NCI-H774 (cell line): ENCODE measurements around the gene STRBP.

Experiments
- DNase-seq: peaks from one replicate; lab custom pipeline; 2025; lab: John Stamatoyannopoulos, UW

STRBP gene

GRCh38 chr9:123128591-123128990 lies 139.8 kb downstream of the STRBP start:
- no peak for DNase-seq

DNA sequence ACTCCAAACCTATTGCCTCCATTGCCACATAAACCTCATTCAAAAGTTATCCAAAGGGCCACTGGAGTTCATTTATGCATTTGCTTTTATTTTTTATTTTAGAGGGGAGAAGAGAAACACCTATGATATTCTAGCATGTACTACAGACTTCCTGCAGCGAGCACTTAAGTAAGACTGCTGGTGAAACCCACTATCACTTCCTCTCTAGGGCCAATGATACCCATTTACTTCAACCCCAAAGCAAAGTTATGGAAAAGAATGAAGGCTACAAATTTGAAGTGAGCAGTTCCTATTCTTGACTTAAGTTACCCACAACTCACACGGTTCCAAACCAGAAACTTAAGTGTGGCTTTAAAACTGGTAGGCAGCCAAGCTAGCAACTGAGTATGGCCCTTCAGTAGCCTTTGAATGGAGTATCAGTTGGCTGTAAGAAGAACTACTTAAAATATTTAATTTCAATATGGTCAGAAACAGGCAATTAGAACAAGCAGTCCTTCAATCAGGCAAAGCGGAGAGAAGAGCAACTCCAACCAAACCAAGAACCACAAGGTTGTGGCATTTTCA lies 140.8 kb downstream of the STRBP start:
- DNase-seq: no peak

DNA sequence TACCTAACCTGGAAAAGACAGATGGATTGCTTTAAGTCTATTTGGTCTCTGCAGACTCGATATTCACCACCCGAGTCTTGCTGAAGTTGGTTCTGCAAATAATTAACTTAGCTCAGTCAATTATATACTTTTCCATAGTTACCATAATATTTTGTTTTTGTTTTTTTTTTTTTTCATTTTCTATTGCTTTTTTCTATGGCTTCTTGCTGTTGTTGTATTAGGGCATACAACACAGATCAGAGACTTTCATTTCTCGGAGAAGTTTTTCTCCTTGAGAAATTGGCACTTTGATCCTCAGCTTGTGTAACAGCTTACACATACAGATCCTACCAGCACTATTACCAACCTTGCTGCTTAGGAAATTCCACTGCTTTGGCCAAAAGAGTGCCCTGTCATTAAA lies 146.9 kb downstream of the STRBP start:
- no peak for DNase-seq

DNA sequence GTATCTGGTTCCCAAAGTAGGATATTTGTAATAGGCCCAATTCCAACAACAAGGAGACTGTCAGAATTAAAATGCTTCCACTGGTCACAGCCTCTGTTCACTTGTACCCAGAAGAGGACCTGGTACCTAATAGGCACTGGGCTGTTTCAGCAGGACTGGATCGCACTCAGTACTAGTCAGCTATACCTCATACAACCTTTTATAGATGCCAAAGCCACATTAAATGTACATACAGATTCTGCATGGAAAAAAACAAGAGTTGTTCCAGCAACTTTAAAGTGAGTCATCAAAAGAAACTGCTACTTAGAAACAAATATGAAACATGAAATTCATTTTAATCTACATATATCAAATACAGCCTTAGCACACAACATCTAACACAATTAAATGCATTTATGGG lies 147.4 kb downstream of the STRBP start:
- DNase-seq: no peak

GRCh38 chr9:123120131-123120530 lies 148.3 kb downstream of the STRBP start:
- DNase-seq: no peak

DNA sequence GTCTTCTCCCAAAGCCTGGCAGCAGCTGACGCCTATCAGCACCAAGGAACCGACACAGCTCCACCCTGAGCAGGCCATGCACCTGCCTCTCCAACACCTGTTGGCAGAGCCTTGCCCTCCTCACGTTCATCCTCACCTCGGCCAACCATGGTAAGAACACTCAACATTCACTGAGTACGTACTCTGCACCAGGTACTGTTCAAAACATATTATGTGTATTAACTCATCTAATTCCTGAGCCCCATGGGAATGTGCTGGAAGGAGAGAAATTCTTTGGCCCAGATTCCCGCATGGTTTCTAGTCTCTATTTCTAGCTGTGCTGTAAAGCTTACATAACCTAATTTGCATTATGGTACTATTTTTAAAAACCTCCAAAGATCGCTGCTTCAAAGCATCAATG lies 148.8 kb downstream of the STRBP start:
- no peak for DNase-seq

DNA sequence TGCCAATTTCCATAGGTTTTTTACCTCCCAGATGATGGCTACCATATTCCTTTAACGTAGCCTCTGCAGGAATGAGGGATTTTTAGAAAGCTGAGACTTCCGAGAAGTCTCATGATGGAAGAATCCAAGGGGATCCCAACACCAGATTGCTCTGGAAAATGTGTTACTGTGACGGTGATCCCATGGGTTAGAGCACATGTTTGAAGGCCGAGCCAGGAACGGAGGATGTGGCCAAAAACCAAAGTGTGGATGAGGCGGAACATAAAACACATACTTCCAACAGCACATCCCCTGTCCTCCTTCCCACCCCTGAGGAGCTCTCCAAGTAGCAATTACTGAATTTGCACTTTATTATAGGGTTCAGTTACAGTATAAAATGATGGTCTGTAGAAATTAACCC lies 152.3 kb downstream of the STRBP start:
- DNase-seq: no peak

DNA sequence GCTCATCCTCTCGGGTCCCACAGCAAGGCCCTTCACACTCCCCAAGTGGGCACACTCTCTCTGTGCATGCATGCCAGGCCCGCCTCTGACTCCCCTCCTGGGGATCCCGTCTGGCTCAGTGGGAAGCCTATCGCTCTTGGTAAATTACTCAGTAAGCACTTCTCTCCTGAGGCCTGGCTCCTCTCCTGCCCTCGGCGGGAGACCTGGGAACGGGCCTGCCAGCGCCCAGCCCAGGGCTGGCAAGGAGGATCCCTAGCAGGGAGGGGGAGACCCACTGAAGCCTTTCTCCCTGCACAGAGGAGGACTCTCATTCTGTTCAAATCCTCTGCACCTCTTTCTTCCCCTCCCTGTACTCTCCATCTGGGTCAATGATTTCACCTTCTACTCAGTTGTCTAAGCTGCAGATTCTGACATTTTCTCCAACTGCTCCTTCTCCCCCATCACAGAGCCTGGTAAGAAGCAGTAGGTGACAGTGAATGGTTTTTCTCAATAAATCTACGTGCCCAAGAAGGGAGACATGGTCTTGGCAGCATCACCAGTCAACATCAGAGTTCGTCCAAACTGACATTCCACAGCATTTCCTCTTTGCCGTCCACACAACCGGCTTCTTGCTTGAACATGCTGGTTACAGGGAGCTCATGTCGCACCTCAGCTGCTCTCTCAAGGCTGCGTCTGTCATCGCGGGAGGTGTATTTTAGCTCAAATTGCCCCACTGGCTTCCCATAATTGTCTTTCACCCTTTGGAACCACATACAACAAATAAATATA lies 153.1 kb downstream of the STRBP start:
- DNase-seq: no peak

GRCh38 chr9:123113185-123113584 lies 155.2 kb downstream of the STRBP start:
- DNase-seq: no peak

DNA sequence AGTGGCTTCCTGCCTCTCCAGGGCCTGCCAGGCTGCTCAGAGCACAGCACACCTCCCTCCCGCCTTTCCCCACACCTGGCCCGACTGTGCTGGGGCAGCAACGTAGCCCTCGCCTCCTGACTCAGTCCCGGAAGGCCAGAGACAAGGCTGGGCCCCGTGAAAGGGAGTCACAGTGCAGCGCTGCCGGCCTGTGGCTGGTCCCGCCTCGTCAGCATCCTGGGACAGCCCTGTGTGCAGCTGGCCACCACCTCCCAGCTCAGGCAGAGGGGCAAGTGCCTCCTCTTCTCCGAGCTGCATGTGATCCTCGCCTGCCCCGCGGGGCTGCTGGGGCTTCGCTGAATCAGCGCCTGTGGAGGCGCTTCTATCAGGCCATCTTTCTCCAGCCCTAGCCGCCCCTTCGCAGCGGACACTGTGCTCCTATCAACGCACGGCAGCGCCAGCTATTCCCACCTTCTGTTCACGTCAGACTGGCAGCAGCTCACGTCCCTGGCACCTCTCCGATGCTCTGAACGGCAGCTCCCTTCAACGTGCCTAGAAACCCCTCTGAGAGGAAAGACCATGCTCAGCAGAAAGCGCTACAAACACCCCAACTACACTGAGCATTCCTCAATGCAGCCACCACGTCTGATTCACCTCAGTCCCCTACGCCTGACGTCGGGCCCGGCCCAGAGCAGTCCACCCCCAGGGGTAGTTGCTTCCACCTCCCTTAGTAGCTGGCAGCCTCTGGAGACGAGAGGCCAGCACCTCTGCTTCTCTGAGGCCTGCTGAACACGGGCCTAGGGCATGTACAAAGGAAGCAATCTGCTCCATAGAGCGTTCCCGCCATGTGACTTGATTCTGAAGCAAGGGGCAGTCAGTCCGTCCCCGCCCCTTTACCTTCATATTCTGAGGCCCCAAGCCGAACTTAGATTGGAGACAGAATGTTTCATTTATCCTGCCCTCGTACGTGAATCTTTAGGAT lies 156.1 kb downstream of the STRBP start:
- DNase-seq: no peak

DNA sequence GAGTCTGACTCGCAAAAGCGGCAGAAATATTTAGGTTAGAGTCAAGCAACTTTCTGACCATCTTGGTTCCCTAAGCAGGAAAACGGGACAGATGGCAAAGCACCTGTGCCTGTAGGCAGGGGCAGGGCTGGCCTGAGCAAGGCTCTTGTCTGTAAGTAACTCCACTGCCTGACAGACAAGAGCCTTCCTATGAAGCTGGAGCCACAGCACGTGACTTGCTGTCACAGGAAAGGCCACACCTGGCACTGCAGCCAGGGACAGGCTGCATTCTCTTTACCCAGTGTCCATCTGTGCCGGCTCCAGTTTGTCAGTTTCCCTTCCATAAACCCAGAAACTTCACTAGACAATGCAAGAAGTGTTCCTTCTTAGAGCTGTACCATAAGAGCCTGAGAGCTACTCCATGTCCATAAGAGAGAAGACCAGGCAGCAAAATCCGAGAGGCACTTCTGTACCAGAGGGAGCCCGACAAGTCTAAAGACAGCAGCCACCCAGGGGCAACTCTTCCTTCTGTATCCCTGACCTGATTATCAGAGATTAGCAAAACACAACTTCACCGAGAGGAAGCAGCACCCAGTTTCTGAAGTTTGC lies 156.9 kb downstream of the STRBP start:
- DNase-seq: no peak

DNA sequence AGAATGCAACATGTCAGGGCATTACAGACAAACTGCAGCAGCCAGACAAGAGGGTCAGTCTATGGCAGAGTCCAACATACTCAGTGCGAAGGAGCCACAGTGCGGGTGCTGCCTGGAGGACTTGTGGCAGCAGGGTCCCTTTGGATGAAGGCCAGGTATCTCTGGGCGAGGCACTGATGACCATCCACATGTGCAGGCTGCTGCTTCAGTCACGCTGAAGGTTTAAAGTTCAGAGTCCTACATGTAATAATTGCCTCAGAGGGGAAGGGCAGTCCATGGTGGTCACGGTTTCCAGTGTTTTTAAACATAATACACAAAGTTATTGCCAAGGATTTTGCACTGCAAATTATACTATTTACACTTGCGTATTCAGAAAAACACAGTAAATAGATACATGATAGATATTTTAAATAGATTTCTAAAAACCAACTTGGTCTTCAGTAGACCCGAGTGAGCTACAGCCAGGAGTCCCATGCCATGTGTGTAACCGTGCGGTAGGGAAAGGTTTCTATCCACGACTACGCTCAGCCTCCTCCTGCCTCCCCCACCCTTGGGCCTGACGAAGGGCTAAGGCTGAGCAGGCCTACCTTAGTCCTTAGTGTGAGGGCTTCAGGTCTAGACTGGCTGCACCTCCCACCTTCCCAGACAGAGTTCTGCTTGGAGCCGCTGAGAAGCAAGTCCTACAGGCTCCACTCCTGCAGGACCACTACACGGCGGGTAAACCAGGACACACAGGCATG lies 158.7 kb downstream of the STRBP start:
- no peak for DNase-seq

- DNase-seq: no peak
These were observed 159.4 kb downstream of the STRBP start for GRCh38 chr9:123108976-123109375.

DNA sequence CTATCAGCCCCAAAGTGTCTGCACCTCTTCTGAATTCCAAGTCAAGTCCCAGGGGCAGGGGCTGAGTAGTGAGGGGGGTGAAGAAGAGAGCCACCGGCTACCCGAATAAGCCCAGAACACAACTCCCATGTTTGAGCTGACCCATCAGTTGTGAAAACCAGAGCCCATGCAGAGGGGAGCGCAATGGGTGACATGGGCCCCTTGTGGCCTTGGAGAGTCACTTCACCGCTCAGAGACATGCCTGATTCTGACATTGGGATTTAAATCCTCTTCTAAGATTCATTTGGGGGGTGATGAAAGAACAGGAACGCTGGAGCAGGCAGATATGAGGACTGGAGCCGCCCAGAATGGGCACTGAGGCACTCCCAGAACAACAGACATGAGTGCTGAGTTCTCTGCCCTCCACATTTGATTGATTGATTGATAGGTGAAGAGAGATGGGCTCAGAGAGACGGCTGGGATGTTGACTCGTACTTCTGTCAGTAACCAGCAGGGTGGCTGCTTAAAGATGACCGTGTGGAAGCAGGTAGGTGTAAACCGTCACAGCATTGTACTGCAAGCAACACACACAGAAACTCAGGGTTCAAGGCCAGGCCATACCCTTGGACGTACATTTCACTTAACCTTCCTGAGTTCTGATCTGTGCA lies 160.6 kb downstream of the STRBP start:
- no peak for DNase-seq

GRCh38 chr9:123105490-123105889 lies 162.9 kb downstream of the STRBP start:
- no peak for DNase-seq

GRCh38 chr9:123104807-123105206 lies 163.6 kb downstream of the STRBP start:
- no peak for DNase-seq

GRCh38 chr9:123102375-123103113 lies 165.8 kb downstream of the STRBP start:
- DNase-seq: no peak

DNA sequence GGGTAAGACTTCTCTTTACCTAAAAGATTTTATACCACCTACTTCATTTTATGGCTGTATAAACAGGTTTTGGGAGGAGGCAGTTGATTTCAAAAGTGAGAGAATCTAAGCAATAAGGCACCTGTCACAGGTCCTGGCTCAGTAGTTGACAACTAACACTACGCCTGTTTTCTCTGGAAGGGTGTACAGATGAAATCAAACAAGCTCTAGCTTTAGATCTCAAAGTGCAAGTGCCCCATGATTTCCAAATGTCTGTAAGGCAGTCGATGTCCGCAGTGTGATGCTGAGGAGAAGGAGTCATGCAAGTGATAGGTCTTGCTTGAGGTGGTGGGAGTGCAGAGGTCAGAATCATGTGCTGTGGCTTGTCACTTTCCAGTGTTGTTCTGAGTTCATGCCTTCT lies 168.8 kb downstream of the STRBP start:
- no peak for DNase-seq

- no peak for DNase-seq
These were observed 169.3 kb downstream of the STRBP start for GRCh38 chr9:123099042-123099441.

DNA sequence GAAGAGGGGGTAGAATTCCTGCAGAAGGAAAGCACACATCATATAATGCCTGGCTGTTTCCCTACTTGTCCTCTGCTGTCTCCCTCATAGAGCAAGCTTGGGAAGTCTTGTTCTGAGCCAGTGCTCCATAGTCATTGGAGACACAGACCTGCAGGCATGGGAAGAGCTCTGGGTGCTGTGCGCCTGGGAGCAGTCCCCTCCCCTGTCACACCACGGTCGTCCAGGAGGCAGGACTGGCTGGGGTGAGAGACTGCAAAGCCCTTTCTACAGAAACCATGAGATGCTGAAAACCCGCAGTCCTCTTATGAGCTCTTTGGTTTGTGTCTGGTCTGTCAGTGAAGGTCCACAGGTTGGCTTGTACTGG lies 170.3 kb downstream of the STRBP start:
- no peak for DNase-seq
